ENCODE results near the gene TRRAP. TPM values are rescaled to one million over a fixed set of nuclear protein-coding genes. Genes with fewer than 3 reads are reported as not detected.
A peak's percentile ranks its signal among the peaks of the same experiment; 100 is the strongest.

The TRRAP gene
- total RNA-seq, 1 donor from 2014 or later: 35.6 TPM

DNA sequence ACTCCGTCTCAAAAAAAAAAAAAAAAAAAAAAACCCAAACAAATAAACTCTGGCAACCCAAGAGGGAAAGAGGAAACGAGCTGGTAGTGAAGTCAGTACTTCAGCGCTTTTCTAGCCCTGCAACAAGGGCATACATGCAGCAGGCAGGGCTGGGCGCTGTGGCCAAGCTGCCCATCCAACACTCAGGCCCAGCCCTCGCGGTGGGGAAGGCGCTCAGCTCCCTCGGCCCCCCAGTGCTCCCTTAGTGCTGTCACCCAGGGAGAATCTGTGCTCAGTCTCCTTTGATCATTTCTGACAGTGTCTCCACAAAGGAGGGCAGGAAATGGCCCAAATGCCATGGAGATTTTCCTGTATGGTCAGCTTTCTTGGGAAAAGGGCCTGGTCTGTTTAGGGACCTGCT is 168.4 kb downstream of the TRRAP start:
- TF ChIP-seq, protein P1, sequence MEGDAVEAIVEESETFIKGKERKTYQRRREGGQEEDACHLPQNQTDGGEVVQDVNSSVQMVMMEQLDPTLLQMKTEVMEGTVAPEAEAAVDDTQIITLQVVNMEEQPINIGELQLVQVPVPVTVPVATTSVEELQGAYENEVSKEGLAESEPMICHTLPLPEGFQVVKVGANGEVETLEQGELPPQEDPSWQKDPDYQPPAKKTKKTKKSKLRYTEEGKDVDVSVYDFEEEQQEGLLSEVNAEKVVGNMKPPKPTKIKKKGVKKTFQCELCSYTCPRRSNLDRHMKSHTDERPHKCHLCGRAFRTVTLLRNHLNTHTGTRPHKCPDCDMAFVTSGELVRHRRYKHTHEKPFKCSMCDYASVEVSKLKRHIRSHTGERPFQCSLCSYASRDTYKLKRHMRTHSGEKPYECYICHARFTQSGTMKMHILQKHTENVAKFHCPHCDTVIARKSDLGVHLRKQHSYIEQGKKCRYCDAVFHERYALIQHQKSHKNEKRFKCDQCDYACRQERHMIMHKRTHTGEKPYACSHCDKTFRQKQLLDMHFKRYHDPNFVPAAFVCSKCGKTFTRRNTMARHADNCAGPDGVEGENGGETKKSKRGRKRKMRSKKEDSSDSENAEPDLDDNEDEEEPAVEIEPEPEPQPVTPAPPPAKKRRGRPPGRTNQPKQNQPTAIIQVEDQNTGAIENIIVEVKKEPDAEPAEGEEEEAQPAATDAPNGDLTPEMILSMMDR (IDR thresholded peaks at IDR 0.05): no peak
- H3K4me1 ChIP-seq: no peaks in the 10 kb centered on the region
- intact Hi-C loops (cut with DNase I): no loop called here
- no peak overlapping the region for H3K4me3 ChIP-seq
- peaks cover 99% of the 10 kb centered on the region for H3K36me3 ChIP-seq
- ATAC-seq (peak; percentile 16), DNase-seq (no peak)
- H3K9me3 ChIP-seq: no peaks in the 10 kb centered on the region
- H3K27ac ChIP-seq: no peak overlapping the region
- no peaks in the 10 kb centered on the region for H3K27me3 ChIP-seq

DNA sequence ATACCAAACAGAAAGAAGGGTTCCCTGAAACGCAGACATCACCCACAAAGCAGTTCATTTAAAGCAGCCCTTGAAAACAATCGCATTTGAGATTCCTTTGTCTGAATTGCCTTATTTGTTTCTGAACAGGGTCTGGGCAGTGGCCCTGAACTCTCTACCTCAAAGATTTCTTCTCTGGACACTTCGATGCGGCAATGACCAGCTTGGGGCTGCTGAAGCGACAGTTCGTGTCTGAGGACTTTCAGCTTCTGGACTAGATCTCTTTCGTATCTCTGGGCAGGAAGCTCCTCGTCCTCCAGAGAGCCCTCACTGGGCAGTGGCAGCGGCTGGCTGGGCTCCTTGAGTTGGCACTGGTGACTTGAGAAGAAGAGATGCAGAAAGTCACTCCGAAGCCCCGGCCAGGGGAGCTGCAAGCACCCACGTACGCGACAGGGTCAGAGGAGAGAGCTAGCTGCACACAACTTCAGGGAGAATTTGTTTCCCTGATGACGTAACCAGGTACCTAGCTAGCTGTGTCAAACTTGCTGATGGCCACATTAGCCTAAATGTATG is 169.3 kb downstream of the TRRAP start:
- Histone ChIP-seq H3K9me3 (no peaks in the 10 kb centered on the region), H3K27ac (no peak overlapping the region), H3K36me3 (peaks cover 99% of the 10 kb centered on the region), H3K4me1 (no peaks in the 10 kb centered on the region), H3K4me3 (no peak overlapping the region), H3K27me3 (no peaks in the 10 kb centered on the region)
- no peak for ATAC-seq
- intact Hi-C loops (cut with DNase I): no loop called here
- DNase-seq: no peak
- TF ChIP-seq, protein P1 (IDR thresholded peaks at IDR 0.05): no peak

DNA sequence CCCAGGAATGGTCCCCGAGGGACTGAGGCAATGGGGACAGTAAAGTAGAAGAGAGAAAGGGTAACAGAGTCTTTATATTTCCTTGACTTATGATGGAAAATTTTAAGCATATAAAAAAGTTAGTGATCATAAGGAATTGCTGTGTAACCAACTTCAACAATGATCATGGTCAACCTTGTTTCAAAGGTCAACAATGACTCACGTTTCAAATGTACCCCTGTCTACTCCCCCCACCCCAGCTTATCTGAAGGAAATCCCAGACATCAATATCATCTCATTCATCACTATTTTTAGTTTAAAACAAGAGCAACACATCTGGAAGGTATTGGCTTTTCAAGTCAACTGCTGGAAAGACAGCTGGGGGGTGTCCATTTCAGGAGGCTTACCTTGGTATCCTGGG is 172.6 kb downstream of the TRRAP start:
- TF ChIP-seq, protein P1 (IDR thresholded peaks at IDR 0.05): no peak
- Histone ChIP-seq H3K27me3 (no peaks in the 10 kb centered on the region), H3K4me1 (no peaks in the 10 kb centered on the region), H3K36me3 (peaks cover 100% of the 10 kb centered on the region), H3K9me3 (no peaks in the 10 kb centered on the region), H3K4me3 (no peak overlapping the region), H3K27ac (no peak overlapping the region)
- no peak for ATAC-seq
- intact Hi-C loops (cut with DNase I): no loop called here
- DNase-seq: no peak

DNA sequence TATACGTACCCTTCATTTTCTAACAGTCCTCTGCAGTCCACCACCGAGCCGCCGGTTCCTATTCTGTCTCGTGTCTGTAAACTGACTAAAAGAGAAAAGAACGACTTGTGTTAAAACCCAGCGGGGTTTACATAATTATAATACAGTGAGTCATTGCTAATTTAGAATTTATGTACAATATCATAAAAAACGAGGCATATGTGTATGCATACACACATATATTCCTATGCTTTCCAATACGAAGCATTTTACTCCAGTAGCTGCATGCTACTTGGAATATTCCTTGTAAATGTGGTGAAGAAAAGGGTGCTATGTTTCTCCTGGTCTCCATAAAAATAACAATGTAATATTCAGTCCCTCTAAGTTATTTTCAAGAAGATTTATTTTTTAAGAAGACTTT is 176.4 kb downstream of the TRRAP start:
- no peak for DNase-seq
- TF ChIP-seq, protein P1 (IDR thresholded peaks at IDR 0.05): no peak
- H3K4me1 ChIP-seq: no peaks in the 10 kb centered on the region
- intact Hi-C loops (cut with DNase I): no loop called here
- H3K27me3 ChIP-seq: no peaks in the 10 kb centered on the region
- no peak overlapping the region for H3K4me3 ChIP-seq
- H3K27ac ChIP-seq: no peak overlapping the region
- H3K36me3 ChIP-seq: peaks cover 90% of the 10 kb centered on the region
- ATAC-seq: no peak
- no peaks in the 10 kb centered on the region for H3K9me3 ChIP-seq

DNA sequence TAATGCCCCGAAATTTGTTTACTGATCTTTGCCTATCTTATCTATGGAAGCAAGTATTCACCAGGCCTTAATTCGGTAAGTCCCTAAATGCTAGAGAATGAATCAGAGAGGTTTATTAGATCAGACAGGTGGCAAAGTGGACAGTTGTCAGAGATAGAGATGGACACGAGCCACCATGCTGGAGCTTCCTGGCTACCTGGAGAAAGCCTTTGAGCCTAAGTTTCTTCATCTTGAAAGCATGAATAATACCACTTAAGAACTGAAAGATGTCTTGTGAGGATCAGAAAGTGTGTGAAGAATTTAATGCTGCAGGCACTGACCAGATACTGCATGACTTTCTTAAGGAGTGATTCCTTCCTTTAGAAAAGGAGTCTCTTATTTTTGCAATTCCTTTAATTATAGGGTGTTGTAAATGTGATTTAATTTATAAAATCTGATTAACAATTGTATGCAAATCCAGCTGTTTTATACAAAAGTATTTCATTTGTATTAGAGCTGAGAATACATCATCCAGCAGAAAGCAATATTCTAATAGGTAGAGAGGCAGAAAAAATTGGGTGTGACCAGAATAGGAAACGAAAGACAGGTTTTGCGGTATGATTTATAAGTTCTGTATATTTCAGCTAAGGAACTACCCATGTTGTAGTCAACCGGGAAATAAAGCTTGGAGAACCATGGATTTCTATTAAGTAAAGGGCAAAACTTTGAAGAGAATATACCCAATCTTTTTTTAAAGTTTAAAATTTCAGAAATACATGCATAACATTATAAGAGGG is 182.9 kb downstream of the TRRAP start:
- no peaks in the 10 kb centered on the region for H3K9me3 ChIP-seq
- TF ChIP-seq, protein P1 (IDR thresholded peaks at IDR 0.05): no peak

More for the DNA sequence above, 182.9 kb downstream of the TRRAP start:
- H3K4me3 ChIP-seq: no peak overlapping the region
- H3K4me1 ChIP-seq: no peaks in the 10 kb centered on the region
- DNase-seq: no peak
- no peaks in the 10 kb centered on the region for H3K27me3 ChIP-seq
- ATAC-seq: no peak
- intact Hi-C loops (cut with DNase I): no loop called here
- H3K36me3 ChIP-seq: peaks cover 27% of the 10 kb centered on the region
- no peak overlapping the region for H3K27ac ChIP-seq

Small RNA genes within 50 kb of the gene (microRNA-seq; reads per million reads assigned to microRNA genes)
- 3.1 reads per million, percentile 21 among the genes with 10 or more reads in this experiment for gene MIR3609 (ENCODE audit: borderline microRNAs expressed)

Other genes starting within 250 kb of the TRRAP start
- 20.0 TPM for gene TMEM130, start 8.5 kb upstream of the TRRAP start, total RNA-seq